GM21526 (cell line): ENCODE data around the gene GOLGA1.
"Not testable (repeated sequence)": the region's sequence is repeated elsewhere in the genome, so short reads cannot be mapped to it uniquely, and the experiment has no call there.

Source experiments
- ATAC-seq: cut with Tn5 transposase; IDR thresholded peaks from one replicate; pipeline ENCODE4 v1.9.1; 2021; ENCODE audit warnings: moderate library complexity; ENCODE audit not compliant: unreplicated experiment, low FRiP score

The GOLGA1 gene

GRCh38 chr9:124940894-124941678 lies at the start of gene GOLGA1:
Gene GOLGA1, minus strand, starts transcription at chr9:124941083. Its CDS starts 2,372 bp downstream, at chr9:124938711.
- ATAC-seq, result peak; percentile 78

- ATAC-seq, result no peak
Measured at GRCh38 chr9:124983698-124984097, 42.8 kb upstream of the GOLGA1 start.

- no peak for ATAC-seq
Measured at GRCh38 chr9:124980431-124980830, 39.5 kb upstream of the GOLGA1 start.

- no peak for ATAC-seq
Measured at GRCh38 chr9:124975131-124975530, 34.2 kb upstream of the GOLGA1 start.

- no peak for ATAC-seq
Measured at GRCh38 chr9:124973807-124974206, 32.9 kb upstream of the GOLGA1 start.

GRCh38 chr9:124972241-124972770 lies 31.4 kb upstream of the GOLGA1 start:
- ATAC-seq, result no peak

- ATAC-seq, result no peak
Measured at GRCh38 chr9:124969401-124969800, 28.5 kb upstream of the GOLGA1 start.

- ATAC-seq, result no peak
Measured at GRCh38 chr9:124968238-124968637, 27.4 kb upstream of the GOLGA1 start.

GRCh38 chr9:124965775-124966568 lies 25.1 kb upstream of the GOLGA1 start:
- not testable (repeated sequence) for ATAC-seq

- no peak for ATAC-seq
Measured at GRCh38 chr9:124964604-124965003, 23.7 kb upstream of the GOLGA1 start.

- ATAC-seq, result no peak
Measured at GRCh38 chr9:124964056-124964455, 23.2 kb upstream of the GOLGA1 start.

GRCh38 chr9:124960409-124960752 lies 19.5 kb upstream of the GOLGA1 start:
- ATAC-seq, result no peak

GRCh38 chr9:124959671-124960408 lies 19.0 kb upstream of the GOLGA1 start:
- ATAC-seq, result not testable (repeated sequence)

- no peak for ATAC-seq
Measured at GRCh38 chr9:124954255-124954654, 13.4 kb upstream of the GOLGA1 start.

- ATAC-seq, result no peak
Measured at GRCh38 chr9:124950050-124950718, 9.3 kb upstream of the GOLGA1 start.

- ATAC-seq, result no peak
Measured at GRCh38 chr9:124949387-124949786, 8.5 kb upstream of the GOLGA1 start.

- ATAC-seq, result no peak
Measured at GRCh38 chr9:124947727-124948391, 7.0 kb upstream of the GOLGA1 start.

GRCh38 chr9:124946167-124946566 lies 5.3 kb upstream of the GOLGA1 start:
- no peak for ATAC-seq

- ATAC-seq, result peak; percentile 35
Measured at GRCh38 chr9:124941679-124942561, 1.0 kb upstream of the GOLGA1 start.
